Measurements from ENCODE around the gene FAM193A.
"Not testable (repeated sequence)": the region's sequence is repeated elsewhere in the genome, so short reads cannot be mapped to it uniquely, and the experiment has no call there.

The FAM193A gene

GRCh38 chr4:2618729-2619128, 82.3 kb downstream of the FAM193A start:
- DNase-seq = not testable (repeated sequence)

GRCh38 chr4:2619459-2619858, 83.0 kb downstream of the FAM193A start:
- DNase-seq = no peak

- no peak for DNase-seq
Observed at GRCh38 chr4:2621419-2621818, 85.0 kb downstream of the FAM193A start.

- DNase-seq = no peak
Observed at GRCh38 chr4:2623442-2623841, 87.0 kb downstream of the FAM193A start.

GRCh38 chr4:2624782-2625530, 88.5 kb downstream of the FAM193A start:
- no peak for DNase-seq

- no peak for DNase-seq
Observed at GRCh38 chr4:2626231-2626630, 89.8 kb downstream of the FAM193A start.

GRCh38 chr4:2630556-2631273, 94.3 kb downstream of the FAM193A start:
- no peak for DNase-seq

GRCh38 chr4:2634014-2634413, 97.6 kb downstream of the FAM193A start:
- DNase-seq = no peak

GRCh38 chr4:2636331-2636730, 99.9 kb downstream of the FAM193A start:
- no peak for DNase-seq

GRCh38 chr4:2636994-2637393, 100.5 kb downstream of the FAM193A start:
- DNase-seq = not testable (repeated sequence)

GRCh38 chr4:2637956-2638552, 101.6 kb downstream of the FAM193A start:
- DNase-seq = no peak

- no peak for DNase-seq
Observed at GRCh38 chr4:2638730-2639129, 102.3 kb downstream of the FAM193A start.

- DNase-seq = no peak
Observed at GRCh38 chr4:2642968-2643367, 106.5 kb downstream of the FAM193A start.

GRCh38 chr4:2643555-2643954, 107.1 kb downstream of the FAM193A start:
- DNase-seq = no peak

- no peak for DNase-seq
Observed at GRCh38 chr4:2646396-2647149, 110.1 kb downstream of the FAM193A start.

GRCh38 chr4:2647403-2648158, 111.1 kb downstream of the FAM193A start:
- no peak for DNase-seq

GRCh38 chr4:2648159-2648814, 111.8 kb downstream of the FAM193A start:
- DNase-seq = no peak

GRCh38 chr4:2649604-2650114, 113.2 kb downstream of the FAM193A start:
- no peak for DNase-seq

GRCh38 chr4:2650276-2650675, 113.8 kb downstream of the FAM193A start:
- DNase-seq = no peak

- DNase-seq = no peak
Observed at GRCh38 chr4:2651546-2651945, 115.1 kb downstream of the FAM193A start.

GRCh38 chr4:2651998-2652397, 115.6 kb downstream of the FAM193A start:
- DNase-seq = no peak

Measured in activated CD8-positive, alpha-beta memory T cell treated with anti-CD3 and anti-CD28 coated beads, Interleukin-2, amount 50 U/mL, for 4 hours (primary cell).